ENCODE results near the gene THEM4.
"Not testable (repeated sequence)": the region's sequence is repeated elsewhere in the genome, so short reads cannot be mapped to it uniquely, and the experiment has no call there.

THEM4 gene

DNA sequence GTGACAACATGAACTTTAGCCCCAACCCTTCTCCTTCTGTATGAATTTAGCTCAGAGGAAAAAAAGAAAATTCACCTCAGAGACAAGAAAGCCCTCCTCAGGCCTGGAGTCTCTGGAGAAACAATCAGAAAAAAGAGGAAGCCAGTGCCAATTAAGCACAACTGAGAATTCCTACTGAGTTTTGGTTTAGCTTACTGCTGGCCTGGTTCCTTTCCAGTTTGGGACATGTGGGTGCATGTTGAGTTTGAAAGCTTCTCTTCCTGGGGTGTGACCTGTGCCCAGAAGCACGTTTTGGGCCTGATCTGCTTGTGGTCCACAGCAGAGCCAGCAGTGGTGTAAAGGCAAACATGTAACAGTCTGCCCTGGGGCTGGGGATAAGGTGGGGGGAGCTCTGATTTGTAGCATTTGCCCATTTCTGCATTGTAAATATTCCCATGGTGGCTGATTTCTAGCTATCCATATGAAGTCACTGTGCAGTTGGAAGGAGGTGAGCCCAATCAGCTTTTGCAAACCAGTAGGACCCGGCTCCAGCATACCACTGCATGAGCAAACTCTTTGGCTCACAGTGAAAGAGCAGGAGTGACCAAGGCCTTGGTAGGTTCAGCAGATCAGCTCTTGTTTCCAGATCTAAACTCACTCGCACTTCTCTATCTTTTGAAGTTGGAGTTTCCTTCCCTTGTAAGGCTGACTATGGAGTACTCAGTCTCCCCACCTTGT lies 51.1 kb downstream of the THEM4 start:
- no peak for DNase-seq

DNA sequence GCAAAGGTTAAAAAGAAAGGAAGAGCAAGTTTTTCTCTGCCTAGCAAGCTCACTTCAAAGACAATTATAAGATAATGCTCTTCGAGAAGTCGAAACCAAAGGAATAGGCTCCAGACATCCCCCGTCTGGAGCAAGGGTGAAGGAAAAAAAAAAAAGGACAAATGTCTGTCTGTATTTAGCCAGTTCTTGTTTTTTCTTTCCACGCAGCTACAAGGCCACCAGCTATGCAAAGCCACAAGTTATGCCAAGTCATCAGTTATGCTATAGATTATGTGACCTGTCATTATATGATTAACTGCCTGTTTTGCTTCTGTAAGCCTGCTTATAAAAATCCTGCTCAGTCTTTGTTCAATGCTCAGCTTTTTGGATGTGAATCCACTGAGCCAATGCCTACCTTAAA lies 53.4 kb downstream of the THEM4 start:
- DNase-seq: no peak

DNA sequence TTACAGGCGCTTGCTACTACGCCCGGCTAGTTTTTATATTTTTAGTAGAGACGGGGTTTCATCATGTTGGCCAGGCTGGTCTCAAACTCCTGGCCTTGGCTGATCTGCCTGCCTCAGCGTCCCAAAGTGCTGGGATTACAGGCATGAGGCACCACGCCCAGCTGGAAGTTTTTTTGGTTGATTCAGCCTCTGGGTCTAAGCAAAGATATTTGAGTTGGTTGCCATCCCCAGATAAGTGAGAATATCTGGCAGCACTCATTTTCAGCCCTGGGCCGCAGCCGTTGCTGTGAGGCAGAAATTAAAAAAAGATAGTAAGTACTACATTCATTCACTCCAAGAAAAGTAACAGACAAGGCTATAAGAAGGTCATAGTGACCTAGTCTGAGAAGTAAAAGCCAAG lies 53.8 kb downstream of the THEM4 start:
- DNase-seq: not testable (repeated sequence)

DNA sequence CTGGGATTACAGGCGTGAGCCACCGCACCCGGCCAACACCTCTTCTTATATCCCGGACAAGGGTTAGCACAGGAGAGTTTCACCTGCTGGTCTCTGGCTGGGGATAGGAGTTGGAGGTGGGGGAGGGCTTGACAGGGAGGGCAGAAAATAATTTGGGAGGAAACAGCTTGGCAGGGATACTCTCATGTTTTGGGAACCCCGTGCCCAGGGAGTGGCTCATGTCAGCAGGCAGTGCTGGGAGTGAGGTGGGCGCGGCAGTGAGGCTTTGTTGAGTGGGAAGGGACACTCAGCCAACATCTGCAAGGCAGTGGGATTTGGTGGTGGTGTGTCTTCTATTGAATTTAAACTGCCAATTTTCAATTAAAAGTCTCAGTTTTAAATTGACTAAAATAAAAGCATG lies 54.7 kb downstream of the THEM4 start:
- DNase-seq: no peak

DNA sequence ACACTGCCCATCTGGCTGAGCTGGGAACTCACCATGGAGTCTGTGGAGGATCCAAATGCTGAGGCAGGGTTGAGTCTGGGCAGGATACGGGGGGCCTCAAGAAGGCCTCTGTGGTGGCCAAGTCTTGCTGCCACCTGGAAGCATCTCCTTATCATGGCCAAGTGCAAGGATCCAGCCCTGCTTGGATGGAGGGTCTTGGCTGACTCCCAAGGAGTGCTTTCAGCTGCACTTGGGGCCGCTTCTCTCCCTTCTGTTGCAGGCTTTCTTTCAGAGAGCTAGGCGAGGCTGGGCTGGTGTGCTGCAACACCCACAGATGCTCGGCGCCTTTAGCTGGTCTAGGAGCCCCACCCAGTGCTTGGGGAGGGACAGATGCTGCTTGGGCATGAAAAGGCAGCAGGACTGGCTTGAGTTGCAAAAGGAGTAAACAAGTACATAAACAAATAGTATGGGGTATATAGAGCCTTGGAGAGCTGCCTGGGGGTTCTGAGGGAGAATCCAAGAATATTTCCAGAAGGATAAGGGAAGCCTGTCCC lies 55.8 kb downstream of the THEM4 start, which contains the start of gene THEM5:
Gene THEM5 (minus strand): TSS at position 302 of the 533 bp plus-strand sequence. CDS start 147 bp downstream, at position 155.
- no peak for DNase-seq

DNA sequence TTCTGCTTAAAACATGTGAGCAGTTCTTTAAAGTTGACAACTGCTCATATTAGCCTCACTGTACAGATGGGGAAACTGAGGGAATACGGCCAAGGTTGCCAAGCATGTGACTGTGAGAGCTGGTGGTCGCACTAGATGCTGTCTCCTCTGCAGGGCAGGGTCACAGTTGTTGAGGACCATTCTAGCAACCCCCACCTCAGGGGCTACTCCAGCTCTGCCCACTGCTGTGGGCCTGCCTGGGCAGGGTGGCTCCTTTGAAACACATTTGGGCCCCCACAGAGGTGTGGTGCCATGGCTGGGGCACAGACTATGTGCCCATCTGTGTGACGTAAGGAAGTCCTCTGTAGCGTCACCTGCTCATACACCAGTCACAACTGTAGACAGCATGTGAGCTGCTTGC lies 56.6 kb downstream of the THEM4 start:
- no peak for DNase-seq

DNA sequence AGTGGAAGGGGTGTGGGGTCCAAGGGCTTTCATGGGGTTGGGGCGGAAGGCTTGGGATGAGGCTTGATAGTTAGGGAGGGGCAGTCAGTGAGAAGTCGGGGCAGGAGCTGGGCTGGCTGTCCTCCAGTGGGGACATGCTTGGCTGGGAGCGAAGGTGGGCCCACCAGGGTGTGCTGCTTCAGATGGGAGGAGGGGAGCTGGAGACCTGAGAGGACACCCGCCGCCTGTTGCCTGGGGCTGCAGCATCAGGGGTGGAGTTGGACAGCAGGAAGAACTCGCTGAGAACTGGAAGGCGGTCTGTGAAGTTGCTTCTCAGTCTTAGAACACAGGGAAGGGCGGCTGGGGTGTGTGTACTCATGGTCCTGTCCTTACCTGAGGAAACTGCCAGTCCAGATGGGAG lies 57.4 kb downstream of the THEM4 start:
- no peak for DNase-seq

DNA sequence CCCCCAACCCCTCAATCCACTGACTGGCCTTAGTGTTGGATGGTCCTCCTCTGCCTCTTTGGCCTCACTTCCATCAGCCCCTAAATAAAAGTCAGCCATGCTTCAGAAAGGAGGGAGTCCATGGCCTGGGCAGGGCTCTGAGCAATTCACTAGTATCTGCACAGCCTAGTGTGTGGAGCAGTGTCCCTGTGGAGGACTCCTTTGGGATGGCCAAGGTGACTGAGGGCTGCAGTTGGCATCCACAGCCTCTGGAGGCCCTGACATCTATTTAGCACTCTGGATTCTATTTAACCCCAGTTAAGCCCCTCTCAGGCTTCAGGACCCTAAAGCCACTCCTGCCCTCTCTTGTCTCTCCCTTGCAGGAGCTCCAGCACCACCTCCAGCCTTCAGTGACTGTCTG lies 59.4 kb downstream of the THEM4 start:
- DNase-seq: no peak

DNA sequence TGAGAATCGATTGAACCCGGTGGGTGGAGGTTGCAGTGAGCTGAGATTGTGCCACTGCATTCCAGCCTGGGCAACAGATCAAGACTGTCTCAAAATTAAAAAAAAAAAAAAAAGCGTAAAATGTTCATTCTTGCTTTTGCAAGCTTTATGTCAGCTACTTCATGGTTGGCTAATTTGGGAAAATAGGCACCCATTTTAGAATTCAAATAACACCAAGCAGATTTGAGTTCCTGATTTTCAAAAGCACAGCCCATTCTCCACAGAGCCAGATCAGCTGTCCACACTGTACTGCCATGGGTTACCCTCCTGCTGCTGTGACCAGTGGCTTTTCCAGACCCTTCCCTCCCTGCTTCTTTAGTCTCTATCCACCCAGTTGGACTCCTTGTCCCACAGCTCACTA lies 60.2 kb downstream of the THEM4 start:
- no peak for DNase-seq

DNA sequence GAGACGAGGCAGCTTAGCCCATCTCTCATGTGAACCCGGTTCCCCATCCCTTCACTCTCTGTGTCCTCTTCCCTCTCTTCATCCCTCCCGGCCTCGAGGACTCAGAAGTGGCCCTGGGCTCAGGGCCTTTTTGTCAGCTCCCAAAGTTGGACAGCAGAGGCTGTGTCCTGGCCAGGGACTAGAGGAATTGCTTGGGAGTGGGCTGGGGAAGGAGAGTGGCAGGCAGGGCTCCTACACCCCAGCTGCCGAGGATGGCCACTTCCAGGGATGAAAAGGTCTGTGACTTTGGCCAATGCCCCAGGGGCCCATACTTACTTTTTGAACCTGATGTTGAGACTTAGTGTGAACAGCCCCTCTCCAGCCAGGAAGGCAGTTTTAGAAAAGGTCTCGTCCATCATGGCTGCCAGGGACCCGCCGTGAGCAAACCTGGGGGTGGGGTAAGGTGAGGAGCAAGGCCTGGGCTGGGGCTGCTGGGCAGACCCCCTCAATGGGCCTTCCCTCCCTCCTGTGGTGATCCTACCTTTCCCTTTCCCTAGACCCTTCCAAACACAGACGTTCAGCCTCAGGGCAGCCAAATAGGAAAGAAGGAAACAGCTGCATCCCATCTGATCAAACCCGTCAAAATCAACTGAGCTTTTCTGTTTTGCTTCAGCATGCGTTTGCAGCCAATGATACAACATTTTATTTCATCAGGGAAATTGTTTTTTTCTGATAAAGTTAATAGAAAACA lies 61.3 kb downstream of the THEM4 start:
- DNase-seq: no peak

DNA sequence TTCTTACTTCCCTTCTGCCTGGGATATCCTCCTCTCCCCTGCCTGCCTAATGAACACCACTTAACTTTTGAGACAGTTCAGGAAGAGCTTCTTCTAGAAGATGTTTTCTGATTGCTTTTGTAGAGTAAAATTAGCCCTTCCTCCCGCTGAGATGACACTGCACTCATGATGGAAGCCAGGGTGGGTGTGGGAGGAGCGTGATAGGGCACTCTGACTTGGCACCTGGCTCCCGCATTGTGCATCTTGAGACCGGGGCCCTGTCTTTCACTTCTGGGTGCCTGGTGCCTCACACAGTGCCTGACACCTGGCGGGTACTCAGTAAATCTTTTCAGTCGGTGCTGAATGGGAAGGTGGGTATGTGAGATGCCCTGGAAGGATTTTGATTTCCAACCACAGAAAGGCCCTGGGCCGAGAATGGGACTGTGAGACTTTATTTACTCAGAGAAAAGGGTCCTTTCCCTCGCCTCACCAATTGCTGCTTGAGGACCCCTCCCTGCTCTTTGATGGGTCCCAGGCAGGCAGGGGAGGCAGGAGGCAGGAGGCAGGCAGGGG lies 62.5 kb downstream of the THEM4 start:
- no peak for DNase-seq

DNA sequence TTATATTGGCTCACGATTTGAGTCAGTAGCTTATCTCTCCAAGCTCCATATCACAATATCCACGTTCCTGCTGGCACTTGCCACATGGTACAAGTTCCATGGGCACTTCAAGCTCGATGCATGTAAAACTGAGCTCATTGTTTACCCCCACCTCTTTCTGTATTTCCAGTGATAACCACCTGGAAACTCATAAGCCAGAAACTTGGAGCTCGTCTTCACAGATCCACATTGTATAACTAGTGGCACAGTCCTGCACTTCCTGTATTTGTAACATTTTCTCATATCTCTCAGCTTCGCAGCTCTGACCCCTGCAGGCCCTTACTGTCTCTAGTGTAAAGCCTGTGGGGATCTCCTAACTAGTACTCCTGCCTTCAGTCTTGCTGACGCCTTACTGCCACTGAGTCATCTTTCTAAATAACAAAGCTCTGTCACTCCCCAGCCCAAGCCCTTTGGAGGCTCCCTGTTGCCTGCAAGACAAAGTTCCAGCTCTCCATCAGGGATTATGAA lies 63.2 kb downstream of the THEM4 start:
- no peak for DNase-seq

DNA sequence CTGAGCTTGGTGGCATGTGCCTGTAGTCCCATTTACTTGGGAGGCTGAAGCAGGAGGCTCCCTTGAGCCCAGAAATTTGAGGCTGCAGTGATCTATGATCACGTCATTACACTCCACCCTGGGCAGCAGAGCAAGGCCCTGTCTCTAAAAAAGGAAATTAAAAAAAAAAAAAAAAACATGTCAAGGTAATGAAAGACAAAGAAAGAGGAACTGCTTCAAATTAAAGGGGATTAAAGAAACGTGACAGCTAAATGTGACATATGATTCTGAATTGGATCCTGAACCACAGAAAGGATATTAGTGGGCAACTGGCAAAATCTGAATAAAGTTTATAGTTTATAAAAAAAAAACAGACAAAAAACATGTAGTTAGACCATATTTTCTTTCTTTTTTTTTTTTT lies 65.9 kb downstream of the THEM4 start:
- DNase-seq: no peak

DNA sequence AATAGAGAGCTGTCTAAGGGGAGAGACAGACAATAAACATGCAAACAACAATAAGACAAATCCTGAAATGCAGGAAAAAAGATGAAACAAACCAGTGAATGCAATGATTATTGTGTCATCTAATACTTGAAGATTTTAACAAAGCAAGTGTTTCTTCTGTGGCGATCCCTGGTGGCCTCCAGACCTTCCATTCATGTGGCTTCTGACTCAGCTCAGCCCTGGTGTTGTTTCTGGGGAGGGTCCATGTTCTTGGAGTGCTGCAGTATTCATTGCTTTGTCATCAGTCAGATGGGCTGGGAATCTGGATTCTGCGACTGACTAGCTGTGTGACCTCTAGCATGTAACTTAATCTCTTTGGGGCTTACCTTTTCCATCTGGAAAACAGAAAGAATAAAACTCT lies 68.2 kb downstream of the THEM4 start:
- DNase-seq: no peak

DNA sequence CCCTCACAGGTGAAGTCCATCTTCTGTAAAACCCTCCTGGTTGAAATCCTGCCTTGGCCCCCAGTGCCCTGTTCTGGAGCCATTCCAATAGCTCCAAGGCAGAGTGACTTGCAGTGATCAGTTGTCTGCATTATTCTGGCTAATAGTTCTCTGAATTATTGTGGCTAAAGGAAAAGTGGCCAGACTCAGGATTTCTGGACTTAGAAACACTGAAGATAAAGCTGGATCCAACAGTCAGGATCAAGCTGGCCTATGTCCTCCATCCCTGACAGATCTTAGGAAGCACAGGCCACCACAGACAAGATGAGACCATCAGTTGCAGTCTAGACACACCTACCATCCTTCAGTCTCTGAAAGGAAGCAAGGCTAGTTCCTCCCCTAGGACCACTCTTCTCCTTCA lies 68.9 kb downstream of the THEM4 start:
- DNase-seq: no peak

DNA sequence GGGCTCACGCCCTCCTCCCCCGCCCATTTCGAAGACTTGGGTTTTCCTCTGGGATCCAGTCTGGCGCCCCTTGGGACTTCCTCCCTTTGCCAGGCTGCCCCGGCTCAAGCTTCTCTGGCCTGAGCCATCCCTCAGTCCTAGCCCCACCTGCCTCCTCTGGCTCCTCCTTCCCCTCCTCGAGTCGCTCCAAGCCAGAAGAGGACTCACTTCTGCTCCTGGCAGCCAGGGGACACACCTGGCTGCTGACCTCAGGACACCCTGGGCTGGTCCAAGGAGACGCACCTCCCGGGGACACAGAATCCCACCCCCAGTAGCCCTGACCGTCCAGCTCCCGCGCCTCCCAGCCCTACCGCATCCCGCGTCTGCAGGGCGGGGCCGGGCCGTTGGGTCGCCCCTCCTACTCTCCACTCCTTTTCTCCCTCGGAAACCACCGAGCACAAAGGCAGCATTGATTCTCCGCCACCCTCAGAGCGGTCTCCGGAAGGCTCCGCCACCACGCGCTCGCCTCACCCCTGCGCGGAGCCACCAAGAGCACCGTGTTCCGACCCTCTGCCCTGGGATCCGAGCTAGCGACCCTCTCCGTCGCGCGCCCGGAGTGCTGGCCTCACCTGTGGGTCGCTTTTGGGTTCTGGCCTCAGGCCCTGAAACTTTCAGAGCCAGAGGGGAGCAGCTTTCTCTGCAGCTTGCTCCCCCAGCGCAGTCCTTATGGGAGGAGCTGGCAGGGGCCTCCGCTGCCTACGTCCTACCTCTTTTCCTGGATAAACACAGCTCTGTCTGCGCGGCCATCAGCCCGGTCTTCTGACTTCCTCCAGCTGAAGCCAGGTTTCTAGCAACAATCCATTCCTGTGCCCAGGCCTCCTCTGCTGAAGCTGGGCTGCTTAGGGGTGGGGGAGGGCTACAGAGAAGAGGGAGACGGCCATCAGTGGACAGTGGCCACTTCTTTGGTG lies 69.6 kb downstream of the THEM4 start, which contains the start of gene C2CD4D:
Gene C2CD4D (minus strand): TSS at position 364 of the 947 bp plus-strand sequence. CDS start 831 bp downstream, outside the sequence.
- DNase-seq: peak; percentile 65

DNA sequence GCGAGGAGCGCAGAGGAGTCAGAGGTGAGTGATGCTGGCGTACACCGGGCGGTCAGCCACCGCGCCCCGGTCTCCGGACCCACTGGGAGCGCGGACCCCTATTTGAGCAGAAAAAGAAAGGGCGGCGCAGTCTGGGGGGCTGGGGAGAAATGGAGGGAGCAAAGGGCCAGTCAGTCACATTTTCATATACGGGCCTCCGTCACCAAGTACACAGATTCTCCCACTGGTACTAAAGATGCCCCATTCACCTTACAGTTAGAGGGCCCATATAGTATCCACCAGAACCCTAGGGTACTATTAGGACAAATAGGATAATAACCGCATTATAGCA lies 70.3 kb downstream of the THEM4 start:
- DNase-seq: no peak

DNA sequence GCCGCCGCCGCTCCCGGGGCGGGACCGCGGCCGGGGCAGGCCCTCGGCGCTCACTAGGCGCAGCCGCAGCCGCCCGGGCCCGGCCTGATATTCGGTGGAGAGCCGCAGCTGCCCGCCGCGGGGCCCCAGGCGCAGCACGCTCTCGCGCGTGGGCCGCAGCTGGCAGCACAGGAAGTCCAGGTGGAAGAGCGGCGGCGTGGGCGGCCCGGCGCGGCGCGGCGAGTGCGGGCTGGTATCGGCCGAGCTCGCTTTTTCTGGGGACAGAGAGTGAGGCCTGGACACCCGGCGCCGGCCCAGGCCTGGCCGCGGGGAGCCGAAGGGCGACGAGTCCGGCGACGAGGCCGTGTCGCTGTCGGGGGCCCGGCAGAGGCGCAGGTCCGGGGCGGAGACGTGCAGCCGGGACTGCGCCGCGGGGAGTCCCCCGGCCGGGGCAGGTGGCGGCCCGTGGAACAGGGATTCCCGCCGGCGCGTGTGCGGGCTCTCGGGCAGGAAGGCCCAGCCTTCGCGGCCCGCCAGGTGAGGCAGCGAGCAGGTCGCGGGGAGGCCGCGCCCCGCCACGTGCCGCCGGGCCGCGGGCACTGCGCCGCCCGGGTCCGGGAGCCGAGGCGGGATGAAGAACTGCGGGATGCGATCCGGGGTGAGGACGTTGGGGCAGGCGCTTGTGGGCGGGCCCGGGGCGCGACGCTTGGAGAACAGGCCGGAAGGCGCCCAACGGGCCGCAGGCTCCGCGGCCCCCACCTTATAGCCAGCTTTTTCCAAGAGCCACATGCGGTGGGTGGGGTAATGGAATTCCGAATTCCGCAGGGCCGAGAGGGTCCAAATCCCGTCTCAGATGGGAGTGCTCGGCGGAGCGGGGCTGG lies 70.9 kb downstream of the THEM4 start:
- DNase-seq: no peak

DNA sequence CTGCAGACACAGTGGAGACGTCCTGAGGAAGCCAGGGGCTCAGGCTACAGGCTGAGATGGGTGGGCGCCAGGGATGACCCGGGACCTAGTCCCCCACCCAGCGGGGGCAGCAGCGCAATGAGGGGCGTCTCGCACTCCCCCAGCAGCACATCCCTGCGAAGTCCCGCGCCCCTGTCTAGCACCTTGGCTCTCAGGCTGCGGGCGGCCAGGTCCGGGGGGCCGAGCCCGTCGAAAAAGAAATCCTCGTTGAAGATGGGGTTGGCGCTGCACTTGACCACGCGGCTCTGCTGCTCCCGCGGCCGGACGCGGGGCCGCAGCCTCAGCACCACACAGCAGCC lies 71.5 kb downstream of the THEM4 start:
- DNase-seq: no peak

DNA sequence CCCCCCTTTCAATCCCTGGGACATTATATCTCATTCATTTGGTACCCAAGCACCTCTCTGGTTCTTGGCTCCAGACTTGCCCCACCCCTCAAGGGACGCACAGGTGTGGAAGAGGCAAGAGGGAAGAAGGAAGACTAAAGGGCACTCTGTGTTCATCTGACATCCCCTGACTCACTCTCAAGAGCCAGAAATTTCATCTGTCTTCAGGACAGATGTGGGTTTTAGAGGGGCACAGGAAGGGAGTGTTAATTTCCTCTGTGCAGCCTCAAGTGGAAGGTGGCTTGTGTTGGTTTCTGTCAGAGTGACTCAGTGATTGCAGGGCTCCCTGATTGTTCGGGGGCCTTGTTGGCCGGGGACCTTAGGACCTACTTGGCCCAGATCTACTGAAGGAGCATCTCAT lies 72.1 kb downstream of the THEM4 start:
- no peak for DNase-seq

DNA sequence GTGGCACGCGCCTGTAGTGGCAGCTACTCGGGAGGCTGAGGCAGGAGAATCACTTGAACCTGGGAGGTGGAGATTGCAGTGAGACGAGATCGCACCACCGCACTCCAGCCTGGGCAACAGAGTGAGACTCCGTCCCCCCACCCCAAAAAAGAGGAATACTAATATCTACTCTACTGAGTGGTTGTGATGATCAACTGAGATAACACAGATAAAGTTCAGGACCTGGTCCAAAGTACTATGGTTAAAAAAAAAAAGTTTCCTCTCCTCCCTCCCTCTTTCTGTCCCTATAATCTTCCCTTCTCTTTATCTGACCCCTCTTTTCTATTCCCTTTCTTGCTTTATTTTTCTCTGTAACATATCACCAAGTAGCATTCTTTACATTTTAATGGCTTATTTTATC lies 73.7 kb downstream of the THEM4 start:
- no peak for DNase-seq

DNA sequence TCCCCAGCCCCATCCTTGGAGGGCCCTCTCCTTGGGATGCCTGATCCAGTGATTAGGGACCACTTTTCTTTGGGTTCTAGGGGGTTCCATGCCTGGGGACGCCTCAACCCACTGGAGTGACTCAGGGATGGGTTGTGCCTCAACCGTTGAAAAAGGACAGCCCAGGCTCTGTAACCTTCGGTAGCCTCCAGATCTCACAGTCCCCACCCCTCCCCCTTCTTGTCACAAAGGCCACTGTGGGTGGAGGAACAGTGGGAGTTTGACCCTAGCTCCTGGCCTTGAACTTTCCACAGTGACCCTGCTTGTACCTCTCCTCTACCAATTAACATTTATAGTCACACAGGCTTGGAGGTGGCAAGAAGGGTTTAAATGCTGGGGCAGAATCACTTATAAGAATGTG lies 75.1 kb downstream of the THEM4 start:
- no peak for DNase-seq
